Cortex of kidney (tissue), 1 donor: ENCODE results near the gene PSMB5.

Experiments
- DNase-seq: peaks from one replicate; lab custom pipeline; 2025; lab: John Stamatoyannopoulos, UW

Gene PSMB5

GRCh38 chr14:23058654-23059504, 24.2 kb upstream of the PSMB5 start:
- no peak for DNase-seq

GRCh38 chr14:23057757-23058653, 23.3 kb upstream of the PSMB5 start:
- DNase-seq: no peak

GRCh38 chr14:23056956-23057756, 22.5 kb upstream of the PSMB5 start, which contains the start of gene CDH24:
Gene CDH24 (minus strand): TSS chr14:23057520. CDS start chr14:23055733, 1,787 bp downstream.
- DNase-seq: no peak

- DNase-seq: no peak
Measured at GRCh38 chr14:23056145-23056955, 21.6 kb upstream of the PSMB5 start.

GRCh38 chr14:23055621-23056144, 21.0 kb upstream of the PSMB5 start:
- no peak for DNase-seq

- DNase-seq: no peak
Measured at GRCh38 chr14:23055147-23055550, 20.4 kb upstream of the PSMB5 start.

- no peak for DNase-seq
Measured at GRCh38 chr14:23054000-23054811, 19.5 kb upstream of the PSMB5 start.

- no peak for DNase-seq
Measured at GRCh38 chr14:23053426-23053825, 18.7 kb upstream of the PSMB5 start.

- DNase-seq: no peak
Measured at GRCh38 chr14:23052671-23053070, 18.0 kb upstream of the PSMB5 start.

- no peak for DNase-seq
Measured at GRCh38 chr14:23052182-23052623, 17.5 kb upstream of the PSMB5 start.

- DNase-seq: no peak
Measured at GRCh38 chr14:23051141-23052057, 16.7 kb upstream of the PSMB5 start.

- no peak for DNase-seq
Measured at GRCh38 chr14:23049011-23049410, 14.3 kb upstream of the PSMB5 start.

GRCh38 chr14:23047751-23048693, 13.3 kb upstream of the PSMB5 start:
- DNase-seq: no peak

- no peak for DNase-seq
Measured at GRCh38 chr14:23047034-23047634, 12.4 kb upstream of the PSMB5 start.

GRCh38 chr14:23045419-23046357, 11.0 kb upstream of the PSMB5 start:
- no peak for DNase-seq

GRCh38 chr14:23044840-23045239, 10.1 kb upstream of the PSMB5 start:
- no peak for DNase-seq
